ENCODE measurements around the gene TSPAN18.

Gene TSPAN18

DNA sequence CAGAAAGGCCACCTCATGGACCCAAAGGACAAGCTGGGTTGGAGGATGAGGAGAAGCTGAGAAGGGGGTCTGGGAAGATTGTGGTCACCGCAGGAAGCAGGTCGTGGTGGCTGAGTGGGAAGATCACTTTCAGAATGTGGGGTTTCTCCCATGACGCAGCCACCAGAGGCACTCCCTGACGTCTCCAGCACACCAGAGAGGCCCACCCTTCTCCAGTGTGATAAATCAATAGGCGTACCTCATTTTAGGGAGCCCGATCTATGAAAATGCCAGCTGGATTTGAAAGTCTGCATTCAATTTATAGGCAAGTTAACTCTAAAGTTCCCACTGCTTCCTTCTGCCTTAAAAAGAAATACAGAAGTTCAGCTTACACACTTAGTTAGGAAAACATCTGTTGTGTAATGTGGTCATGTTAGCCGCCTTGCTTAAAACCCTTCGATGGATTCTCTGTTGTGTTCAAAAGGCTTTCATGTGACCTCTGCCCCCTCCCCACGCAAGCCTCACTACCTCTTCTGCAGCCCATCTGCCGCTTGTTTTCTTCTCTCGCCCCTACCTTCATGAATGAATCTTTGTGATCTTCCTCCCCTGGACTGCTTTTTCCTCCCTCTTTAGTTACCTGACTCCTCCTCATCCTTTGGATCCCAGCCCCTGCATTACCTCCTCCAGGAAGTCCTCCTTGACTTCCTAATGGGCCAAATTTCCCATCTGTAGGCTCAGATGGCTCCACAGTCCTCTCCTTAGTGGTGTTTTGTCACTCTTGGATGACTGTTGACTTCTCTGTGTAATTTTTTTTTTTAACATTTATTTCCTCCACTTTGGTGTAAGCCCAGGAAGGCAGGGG, 10.7 kb downstream of the TSPAN18 start:
- in situ Hi-C loops (cut with MboI; ENCODE audit: low sequenced_read_pairs) = no loop called here

- in situ Hi-C loops (cut with MboI; ENCODE audit: low sequenced_read_pairs) = no loop called here
Observed at GRCh38 chr11:44738791-44739190, 12.0 kb downstream of the TSPAN18 start.

DNA sequence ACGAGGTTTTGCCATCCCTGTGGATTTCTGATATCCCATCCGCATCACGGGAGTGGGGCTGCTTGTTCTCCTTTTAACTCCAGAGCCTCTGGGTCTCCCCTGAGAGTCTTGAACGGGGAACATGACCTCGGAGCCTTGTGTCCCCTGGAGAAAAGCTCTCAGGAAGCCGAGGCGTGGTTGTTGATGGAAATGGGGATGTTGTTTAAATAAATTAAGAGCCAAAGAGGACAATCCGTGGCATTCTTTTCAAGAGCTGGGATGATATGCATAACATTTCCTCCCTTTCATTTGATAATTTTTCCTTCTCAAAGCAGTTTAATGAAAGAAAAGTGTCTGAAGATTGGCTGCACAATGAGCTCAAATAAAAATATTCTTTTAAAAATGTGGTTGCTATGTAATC, 14.2 kb downstream of the TSPAN18 start:
- in situ Hi-C loops (cut with MboI; ENCODE audit: low sequenced_read_pairs) = no loop called here

GRCh38 chr11:44741976-44742375, 15.2 kb downstream of the TSPAN18 start:
- in situ Hi-C loops (cut with MboI; ENCODE audit: low sequenced_read_pairs) = no loop called here

- in situ Hi-C loops (cut with MboI; ENCODE audit: low sequenced_read_pairs) = no loop called here
Observed at GRCh38 chr11:44742508-44743246, 15.9 kb downstream of the TSPAN18 start.

DNA sequence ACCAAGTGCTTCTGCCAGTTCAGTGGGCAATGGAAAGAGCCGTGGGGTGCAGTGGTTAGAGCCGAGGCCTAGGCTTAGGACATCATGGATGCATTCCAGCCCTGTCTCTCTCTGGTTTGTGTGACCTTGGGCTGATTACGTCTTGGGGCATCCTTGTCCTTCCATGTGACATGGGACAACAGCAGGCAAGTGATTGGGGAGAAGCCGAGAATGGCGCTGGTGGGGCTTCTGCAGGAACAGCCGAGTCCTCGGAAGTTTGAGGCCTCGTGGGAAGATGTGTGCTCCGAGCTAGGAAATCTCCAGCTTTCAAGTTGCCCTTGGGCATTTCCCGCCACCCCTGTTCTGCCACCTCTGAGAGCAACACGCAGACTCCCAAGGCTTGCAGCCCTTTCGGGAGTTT, 16.6 kb downstream of the TSPAN18 start:
- in situ Hi-C loops (cut with MboI; ENCODE audit: low sequenced_read_pairs) = no loop called here

GRCh38 chr11:44743959-44744557, 17.3 kb downstream of the TSPAN18 start:
- in situ Hi-C loops (cut with MboI; ENCODE audit: low sequenced_read_pairs) = no loop called here

DNA sequence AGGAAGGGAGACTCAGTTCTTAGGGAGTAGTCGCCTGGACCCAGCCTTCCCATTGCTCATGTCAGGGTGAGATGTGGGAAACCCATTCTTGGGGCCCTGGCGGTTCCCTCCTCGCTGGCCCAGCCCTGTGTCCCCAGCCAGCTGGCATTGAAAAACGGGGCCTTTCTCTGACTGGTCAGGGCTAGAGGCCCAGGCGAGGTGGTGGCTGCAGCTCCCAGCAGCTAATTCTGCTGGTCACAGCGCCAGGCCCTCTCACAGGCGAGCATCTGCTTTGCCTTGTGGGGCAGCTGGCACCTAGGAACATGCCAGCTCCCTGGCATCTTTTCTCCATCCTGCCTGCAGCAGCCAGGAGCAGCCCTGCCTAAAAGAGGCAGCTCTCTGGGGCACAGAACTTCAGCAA, 20.1 kb downstream of the TSPAN18 start:
- in situ Hi-C loops (cut with MboI; ENCODE audit: low sequenced_read_pairs) = no loop called here

DNA sequence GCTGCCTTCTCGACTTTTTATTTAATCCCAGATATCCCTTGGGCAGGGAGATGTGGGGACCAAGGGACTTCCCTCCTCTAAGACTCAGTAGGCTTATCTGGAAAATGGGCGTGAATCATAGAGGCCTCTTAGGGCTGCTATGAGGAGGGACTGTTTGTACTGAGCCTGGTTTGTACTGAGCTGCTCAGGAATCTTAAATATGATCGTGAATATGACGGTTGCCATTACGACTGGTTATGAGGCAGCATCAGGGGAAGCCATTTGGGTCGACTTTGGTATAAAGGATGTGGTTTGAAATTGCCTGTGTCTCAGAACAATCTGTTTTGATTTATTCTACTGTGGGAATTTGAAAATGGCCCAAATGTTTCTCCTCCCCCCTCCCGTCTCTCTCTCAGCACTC, 20.6 kb downstream of the TSPAN18 start:
- in situ Hi-C loops (cut with MboI; ENCODE audit: low sequenced_read_pairs) = no loop called here

GRCh38 chr11:44747836-44748235, 21.1 kb downstream of the TSPAN18 start:
- in situ Hi-C loops (cut with MboI; ENCODE audit: low sequenced_read_pairs) = no loop called here

GRCh38 chr11:44748606-44749005, 21.8 kb downstream of the TSPAN18 start:
- in situ Hi-C loops (cut with MboI; ENCODE audit: low sequenced_read_pairs) = no loop called here

GRCh38 chr11:44749189-44749588, 22.4 kb downstream of the TSPAN18 start:
- in situ Hi-C loops (cut with MboI; ENCODE audit: low sequenced_read_pairs) = no loop called here

DNA sequence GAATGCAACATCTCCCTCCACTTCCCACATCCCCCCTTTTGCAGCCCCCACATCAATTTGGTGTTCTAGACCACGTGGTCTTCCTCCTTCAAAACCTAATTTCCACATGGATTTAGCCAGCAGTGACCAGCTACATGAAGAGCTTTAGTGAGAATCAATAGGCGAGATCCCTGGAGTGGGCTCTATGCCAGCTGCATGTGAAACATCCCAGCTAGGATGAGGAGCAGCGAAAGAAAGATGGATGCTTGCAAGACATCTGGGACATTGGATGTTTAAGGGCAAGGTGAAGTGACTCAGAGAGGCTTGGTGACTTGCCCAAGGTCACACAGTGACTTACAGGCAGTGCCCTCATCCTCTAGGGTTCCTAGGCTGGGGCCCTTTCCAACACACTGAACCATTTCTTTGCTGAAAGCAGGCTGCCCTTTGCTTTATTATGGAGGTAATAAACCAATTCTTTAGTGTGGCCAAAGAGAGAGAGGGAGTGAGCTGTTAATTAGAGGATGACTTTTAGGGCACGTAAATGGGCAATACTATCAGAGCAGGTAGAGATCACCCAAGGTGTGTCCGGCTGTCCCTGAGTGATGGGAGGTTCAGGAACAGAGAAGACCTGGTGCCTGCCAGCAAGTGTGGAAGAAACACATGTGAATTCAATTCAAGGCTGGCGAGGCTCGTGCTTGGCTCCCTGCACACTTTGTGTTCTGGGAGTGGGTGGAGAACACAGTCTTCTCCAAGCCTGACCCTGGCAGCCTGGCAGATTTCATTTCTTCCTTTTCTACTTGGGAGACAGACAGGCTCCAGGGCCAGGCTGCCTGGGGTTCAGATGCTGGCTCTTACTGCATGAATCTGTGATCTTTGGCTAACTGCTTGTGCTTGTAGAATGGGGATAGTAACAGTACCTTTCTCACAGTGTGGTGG, 24.0 kb downstream of the TSPAN18 start:
- in situ Hi-C loops (cut with MboI; ENCODE audit: low sequenced_read_pairs) = no loop called here

DNA sequence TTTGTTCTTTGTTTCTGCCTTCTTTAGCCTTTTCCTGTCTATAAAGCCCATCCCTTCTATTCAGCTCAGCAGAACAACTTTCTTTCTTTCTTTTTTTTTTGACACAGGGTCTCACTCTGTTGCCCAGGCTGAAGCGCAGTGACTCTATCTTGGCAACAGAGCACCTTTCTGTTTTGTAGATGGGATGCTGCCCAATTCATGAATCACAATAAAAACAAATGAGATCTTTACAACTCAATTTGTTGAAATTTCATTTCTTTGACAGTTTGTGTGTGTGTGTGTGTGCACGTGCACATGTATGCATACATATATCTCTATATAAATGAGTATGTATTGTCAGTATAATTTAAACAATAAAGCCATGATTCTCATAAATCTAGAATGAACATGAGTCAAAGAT, 25.5 kb downstream of the TSPAN18 start:
- in situ Hi-C loops (cut with MboI; ENCODE audit: low sequenced_read_pairs) = no loop called here

DNA sequence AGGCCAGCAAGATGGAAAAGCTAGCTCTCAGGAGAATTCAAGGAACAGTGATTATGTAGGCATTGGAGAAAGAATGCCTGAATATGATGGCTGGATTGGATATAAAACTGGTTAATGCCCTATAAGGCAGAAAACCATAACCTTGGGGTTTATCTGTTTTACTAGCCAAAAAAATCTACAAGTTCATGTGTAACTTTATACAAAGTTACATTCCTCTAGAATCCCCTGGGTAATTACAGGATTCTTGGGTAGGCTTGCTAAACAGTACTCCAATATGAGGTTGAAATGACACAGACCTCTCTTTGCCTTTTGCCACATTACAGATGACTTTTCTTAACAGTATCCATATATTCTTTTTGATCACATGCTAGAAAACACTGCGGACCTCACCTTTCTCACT, 26.0 kb downstream of the TSPAN18 start:
- in situ Hi-C loops (cut with MboI; ENCODE audit: low sequenced_read_pairs) = no loop called here

DNA sequence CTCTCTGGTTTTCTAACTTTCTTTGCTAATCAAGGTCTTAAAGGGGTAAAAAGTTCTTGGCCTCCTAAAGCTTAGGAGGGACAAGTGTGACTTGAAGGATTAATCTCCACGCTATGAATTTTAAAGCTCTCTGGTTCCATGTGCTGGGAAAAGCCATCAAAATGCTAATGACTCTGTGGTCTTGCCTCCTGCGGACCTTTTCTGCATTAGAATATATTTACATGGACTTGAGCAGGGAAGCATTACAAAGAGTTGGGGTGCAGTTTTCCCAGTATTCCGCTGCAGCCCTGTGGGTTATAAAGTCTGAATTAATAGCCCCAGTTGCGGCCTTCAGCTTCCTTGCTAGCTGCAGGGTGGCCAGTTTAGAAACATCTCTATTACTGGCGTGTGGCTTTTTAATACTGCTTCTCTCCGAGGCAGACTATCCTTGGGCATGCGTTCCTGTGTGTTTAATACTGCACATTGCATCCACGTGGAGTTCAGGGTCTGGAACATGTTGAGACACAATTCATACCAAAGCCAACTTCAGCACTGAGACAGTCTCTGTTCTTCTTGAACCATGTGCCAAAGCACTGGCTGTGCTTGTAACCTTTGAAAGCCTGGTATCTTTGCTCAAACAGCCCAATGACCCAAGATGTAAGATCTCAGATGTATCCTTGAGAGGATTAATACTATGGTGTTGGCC, 27.3 kb downstream of the TSPAN18 start:
- in situ Hi-C loops (cut with MboI; ENCODE audit: low sequenced_read_pairs) = no loop called here

DNA sequence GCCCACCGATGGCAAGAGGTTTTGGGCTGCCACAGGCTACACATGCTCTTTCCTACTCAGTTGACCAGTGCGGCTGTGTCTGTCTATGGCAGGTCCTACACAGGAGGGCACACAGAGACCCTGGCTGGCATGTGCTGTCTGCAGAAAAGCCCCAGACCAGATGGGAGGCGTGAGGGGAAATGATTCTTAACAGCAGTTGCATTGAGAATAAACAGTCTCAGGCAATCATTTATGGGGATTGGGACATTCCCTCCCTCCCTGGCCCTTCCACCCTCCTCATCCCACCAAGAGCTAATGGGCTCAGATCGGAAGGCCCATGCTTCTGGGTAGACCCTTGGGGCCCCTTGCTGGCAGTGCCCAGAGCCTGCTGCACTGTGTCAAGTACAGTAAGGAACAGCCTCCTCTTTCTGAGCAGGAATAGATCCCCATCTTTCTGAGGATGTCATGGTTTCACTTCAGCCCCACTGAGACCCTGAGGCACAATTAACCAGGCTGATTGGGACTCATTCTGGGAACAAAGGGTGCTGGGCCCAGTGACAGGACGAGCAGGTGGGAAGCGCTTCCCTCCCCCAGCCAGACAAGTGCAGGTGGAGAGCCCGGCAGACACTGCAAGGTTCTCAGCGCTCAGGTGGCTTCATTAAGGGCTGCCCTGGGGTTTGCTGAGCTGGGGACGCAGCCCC, 28.3 kb downstream of the TSPAN18 start:
- in situ Hi-C loops (cut with MboI; ENCODE audit: low sequenced_read_pairs) = no loop called here

DNA sequence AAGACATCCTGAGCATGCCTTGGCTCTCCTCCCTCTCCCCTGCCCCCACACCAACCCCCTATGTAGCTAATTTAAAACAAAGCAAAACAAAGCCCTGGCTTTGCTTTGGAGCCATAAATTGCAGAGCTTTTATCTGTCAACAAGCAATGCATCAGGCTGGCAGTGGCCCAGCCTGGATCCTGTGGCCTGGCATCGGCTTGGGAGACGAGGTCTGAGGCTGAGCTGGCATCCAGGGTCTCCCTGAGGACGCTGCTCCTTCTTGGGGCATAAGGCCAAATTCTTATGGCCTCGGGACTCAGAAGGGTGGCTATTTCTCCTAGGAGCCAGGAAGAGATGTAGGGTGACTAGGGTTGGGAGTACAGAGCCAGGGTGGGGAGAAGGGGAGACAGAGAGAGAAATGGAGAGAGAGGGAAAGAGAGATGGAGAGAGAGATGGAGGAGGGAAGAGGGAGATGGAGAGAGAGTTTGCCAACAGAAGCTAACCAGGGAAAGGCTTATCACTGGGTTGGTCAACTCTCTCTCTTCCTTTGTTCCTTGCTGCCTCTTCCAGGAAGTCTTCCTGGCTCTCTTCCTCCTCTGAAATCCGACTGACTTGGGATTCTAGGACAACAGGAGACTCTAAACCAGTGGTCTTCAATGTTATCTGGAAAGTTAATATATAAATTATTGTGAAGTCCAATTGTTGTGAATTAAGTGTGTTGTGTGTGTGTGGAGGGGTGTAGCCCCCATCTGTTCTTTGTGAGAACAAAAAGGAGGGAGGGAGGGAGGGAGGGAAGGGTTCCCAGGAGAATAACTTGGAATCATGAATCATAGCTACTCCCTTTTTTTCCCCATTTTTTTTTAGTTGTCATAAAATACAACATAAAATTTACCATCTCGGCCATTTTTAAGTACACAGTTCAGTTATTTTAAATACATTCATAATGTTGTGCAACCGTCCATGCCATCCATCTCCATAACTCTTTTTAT, 29.1 kb downstream of the TSPAN18 start:
- in situ Hi-C loops (cut with MboI; ENCODE audit: low sequenced_read_pairs) = no loop called here

DNA sequence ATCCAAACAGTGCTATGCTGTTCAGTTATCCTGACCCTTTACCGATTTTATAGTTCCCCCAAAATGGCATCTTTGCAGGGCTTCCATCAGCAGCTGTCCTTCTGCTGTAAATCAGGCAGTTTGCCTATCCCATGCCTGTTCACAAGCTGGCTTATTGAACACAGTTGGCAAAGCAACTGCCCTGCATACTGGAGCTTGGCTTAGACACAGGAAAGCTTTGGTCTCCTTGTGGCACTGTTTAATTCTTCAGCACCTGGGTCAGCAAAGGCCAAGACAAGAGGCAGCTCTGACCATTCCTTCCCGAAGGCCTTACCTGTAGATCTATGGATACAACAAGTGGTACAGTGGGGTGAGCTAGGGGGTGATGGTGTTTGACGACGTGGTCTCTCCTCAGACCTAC, 32.2 kb downstream of the TSPAN18 start:
- in situ Hi-C loops (cut with MboI; ENCODE audit: low sequenced_read_pairs) = no loop called here

Measured in hTERT RPE-1 (cell line).